Measurements from ENCODE around the gene OR4S2. TPM values are rescaled to one million over a fixed set of nuclear protein-coding genes. Genes with fewer than 3 reads are reported as not detected.

The OR4S2 gene, protein sequence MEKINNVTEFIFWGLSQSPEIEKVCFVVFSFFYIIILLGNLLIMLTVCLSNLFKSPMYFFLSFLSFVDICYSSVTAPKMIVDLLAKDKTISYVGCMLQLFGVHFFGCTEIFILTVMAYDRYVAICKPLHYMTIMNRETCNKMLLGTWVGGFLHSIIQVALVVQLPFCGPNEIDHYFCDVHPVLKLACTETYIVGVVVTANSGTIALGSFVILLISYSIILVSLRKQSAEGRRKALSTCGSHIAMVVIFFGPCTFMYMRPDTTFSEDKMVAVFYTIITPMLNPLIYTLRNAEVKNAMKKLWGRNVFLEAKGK
- total RNA-seq = not detected in 2 replicates

DNA sequence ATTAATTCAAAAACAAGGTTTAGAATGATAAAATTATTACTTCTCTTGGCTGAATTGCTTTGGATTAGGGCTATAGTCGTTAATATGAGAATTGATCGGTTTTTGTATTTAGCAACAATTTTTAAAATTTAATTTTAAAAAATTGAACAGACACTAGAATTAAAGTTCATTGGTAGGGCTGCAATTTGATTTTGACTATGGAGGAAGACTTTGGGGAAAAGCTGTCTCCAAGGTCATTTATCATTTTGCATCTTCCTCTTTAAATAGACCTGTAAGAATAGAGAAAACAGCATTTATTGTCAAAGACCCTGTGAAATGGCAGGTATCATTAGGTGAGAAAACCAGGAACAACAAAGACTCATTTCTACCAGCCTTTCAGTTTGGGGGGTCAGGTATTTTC lies at the start of gene OR4S2:
TSS of gene OR4S2 (plus strand) at position 301 of the 400 bp plus-strand sequence. CDS start 2,577 bp downstream, outside the sequence.

DNA sequence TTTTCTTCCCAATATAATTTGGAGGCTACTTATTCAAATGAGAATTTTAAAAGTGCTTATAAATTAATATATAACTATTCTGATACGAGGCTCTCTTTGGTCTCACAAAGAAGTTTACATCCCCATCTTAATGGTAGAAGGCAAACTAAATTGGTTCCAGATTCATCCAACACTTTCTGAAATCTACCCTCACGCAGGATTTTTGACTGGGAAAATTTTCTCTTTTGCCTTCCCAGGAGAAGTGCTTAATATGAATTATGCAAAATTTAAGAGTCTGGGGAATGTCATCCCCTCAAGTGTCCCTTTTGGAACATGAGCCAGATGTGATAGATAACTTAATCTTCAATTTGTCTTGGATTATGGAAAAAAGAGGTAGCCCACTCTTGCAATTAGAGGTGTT lies 40.6 kb upstream of the OR4S2 start, which contains the start of gene OR4C11:
TSS of gene OR4C11 (minus strand) at position 101 of the 400 bp plus-strand sequence. CDS start 3,272 bp downstream, outside the sequence.

GRCh38 chr11:55634813-55635212 lies 13.3 kb upstream of the OR4S2 start, which contains the start of gene OR4P4:
Gene OR4P4 (plus strand): TSS chr11:55635113.

DNA sequence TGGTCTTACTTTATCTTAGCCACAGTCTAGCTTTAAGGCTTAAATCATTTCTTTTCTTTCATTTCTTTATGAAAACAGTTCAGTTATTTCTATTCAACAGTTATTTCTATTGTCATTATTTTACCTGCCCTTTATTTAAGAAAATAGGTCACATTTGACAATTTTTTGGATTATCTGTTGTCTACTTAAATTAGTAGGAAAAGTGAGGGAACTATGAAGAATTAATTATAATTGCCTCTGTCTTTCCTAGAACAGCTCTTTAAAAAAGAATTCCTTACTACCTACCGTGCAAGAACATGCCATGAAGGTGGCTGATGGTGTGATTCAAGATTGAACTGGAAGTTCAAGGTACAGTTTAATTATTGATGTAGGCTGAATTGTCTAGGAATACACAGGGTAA lies 13.8 kb downstream of the OR4S2 start, which contains the start of gene OR4C6:
TSS of gene OR4C6 (plus strand) at position 301 of the 400 bp plus-strand sequence. CDS start 2,966 bp downstream, outside the sequence.

Other genes with a start within 250 kb of the OR4S2 start
- not detected in 2 replicates for gene OR4C15, start 93.9 kb upstream of the OR4S2 start, total RNA-seq
- gene OR4C16, start 76.2 kb upstream of the OR4S2 start, total RNA-seq = not detected in 2 replicates
- gene OR4C11, start 40.7 kb upstream of the OR4S2 start, total RNA-seq = not detected in 2 replicates
- gene OR4P4, start 13.2 kb upstream of the OR4S2 start, total RNA-seq = not detected in 2 replicates
- gene OR4C6, start 13.9 kb downstream of the OR4S2 start, total RNA-seq = not detected in 2 replicates
- not detected in 2 replicates for gene OR5D13, start 125.1 kb downstream of the OR4S2 start, total RNA-seq
- not detected in 2 replicates for gene OR5D14, start 147.2 kb downstream of the OR4S2 start, total RNA-seq
- gene OR5L1, start 163.0 kb downstream of the OR4S2 start, total RNA-seq = not detected in 2 replicates
- gene OR5D18, start 171.3 kb downstream of the OR4S2 start, total RNA-seq = not detected in 2 replicates
- gene OR5L2, start 178.9 kb downstream of the OR4S2 start, total RNA-seq = not detected in 2 replicates
- gene OR5D16, start 190.4 kb downstream of the OR4S2 start, total RNA-seq = not detected in 2 replicates
- gene TRIM51, start 235.0 kb downstream of the OR4S2 start, total RNA-seq = not detected in 2 replicates

Measured in mesangial cell (primary cell).